Smooth muscle cell (in vitro differentiated cells): ENCODE data around the gene CCDC92B. TPM values are rescaled to one million over a fixed set of nuclear protein-coding genes. Genes with fewer than 3 reads are reported as not detected.
A peak's percentile ranks its signal among the peaks of the same experiment; 100 is the strongest.

Experiments used
- DNase-seq: peaks from one replicate; lab custom pipeline; 2025; ENCODE audit not compliant: unreplicated experiment; lab: John Stamatoyannopoulos, UW
- H2AFZ ChIP-seq: fragments of 200-600 bp; sonication (generic); 2 replicates; pipeline ENCODE4 v1.6.0; 2016; ENCODE audit warnings: antibody characterized with exemption, low read depth, mild to moderate bottlenecking
- H3F3A ChIP-seq: fragments of 200-600 bp; sonication (generic); 2 replicates; pipeline ENCODE4 v1.6.0; 2017; ENCODE audit warnings: antibody characterized with exemption, low read depth
- H3K27ac ChIP-seq: fragments of 200-600 bp; sonication (generic); 2 replicates; pipeline ENCODE4 v1.5.1; 2016; ENCODE audit warnings: low read depth, mild to moderate bottlenecking
- H3K27me3 ChIP-seq: fragments of 200-600 bp; sonication (generic); 2 replicates; pipeline ENCODE4 v1.6.1; 2016; ENCODE audit warnings: low read depth, mild to moderate bottlenecking
- H3K36me3 ChIP-seq: fragments of 200-600 bp; sonication (generic); 2 replicates; pipeline ENCODE4 v1.5.1; 2016; ENCODE audit warnings: low read depth
- H3K4me1 ChIP-seq: fragments of 200-600 bp; sonication (generic); 2 replicates; pipeline ENCODE4 v1.5.1; 2016; ENCODE audit warnings: low read depth
- H3K4me2 ChIP-seq: fragments of 200-600 bp; sonication (generic); 2 replicates; pipeline ENCODE4 v1.6.0; 2016; ENCODE audit warnings: mild to moderate bottlenecking
- H3K4me3 ChIP-seq: fragments of 200-600 bp; sonication (generic); 2 replicates; pipeline ENCODE4 v1.5.1; 2016; ENCODE audit warnings: mild to moderate bottlenecking
- H3K79me2 ChIP-seq: fragments of 200-600 bp; sonication (generic); 2 replicates; pipeline ENCODE4 v1.6.0; 2016; ENCODE audit warnings: low read depth, mild to moderate bottlenecking
- H3K9ac ChIP-seq: fragments of 200-600 bp; sonication (generic); 2 replicates; pipeline ENCODE4 v1.6.0; 2016; ENCODE audit warnings: low read depth
- H3K9me3 ChIP-seq: fragments of 200-600 bp; sonication (generic); replicated peaks from 2 replicates; pipeline ENCODE4 v1.5.1; 2016; ENCODE audit warnings: low read depth
- H4K20me1 ChIP-seq: fragments of 200-600 bp; sonication (generic); 2 replicates; pipeline ENCODE4 v1.6.0; 2016; ENCODE audit warnings: low read depth
- WGBS: methylation state at CpG from one replicate; pipeline ENCODE4 v1.1.7; 2016; ENCODE audit warnings: low lambda C conversion rate; 5-methylcytosine and 5-hydroxymethylcytosine counted together
- polyA plus RNA-seq: library from polyadenylated mRNA; unstranded; fragments of >200 nt; fragmentation: Nextera tagmentation; extraction: Ambion mirVana; gene quantifications from 2 replicates; pipeline ENCODE4 v1.2.1, GENCODE V29; 2016
- total RNA-seq: library from RNA; depleted of rRNA; stranded (reverse); fragments of >200 nt; gene quantifications from 2 replicates; pipeline ENCODE4 v1.2.3, GENCODE V29; 2014
- TF ChIP-seq, protein P1 (sequence below): fragments of 200-600 bp; sonication (generic); IDR thresholded peaks from 2 replicates; pipeline ENCODE4 v1.5.1; 2017; ENCODE audit warnings: borderline replicate concordance, mild to moderate bottlenecking, antibody characterized with exemption; ENCODE audit not compliant: insufficient read depth, poor library complexity, severe bottlenecking

The CCDC92B gene
- total and polyA plus RNA-seq, 2 experiments from 2014 or later = not detected

DNA sequence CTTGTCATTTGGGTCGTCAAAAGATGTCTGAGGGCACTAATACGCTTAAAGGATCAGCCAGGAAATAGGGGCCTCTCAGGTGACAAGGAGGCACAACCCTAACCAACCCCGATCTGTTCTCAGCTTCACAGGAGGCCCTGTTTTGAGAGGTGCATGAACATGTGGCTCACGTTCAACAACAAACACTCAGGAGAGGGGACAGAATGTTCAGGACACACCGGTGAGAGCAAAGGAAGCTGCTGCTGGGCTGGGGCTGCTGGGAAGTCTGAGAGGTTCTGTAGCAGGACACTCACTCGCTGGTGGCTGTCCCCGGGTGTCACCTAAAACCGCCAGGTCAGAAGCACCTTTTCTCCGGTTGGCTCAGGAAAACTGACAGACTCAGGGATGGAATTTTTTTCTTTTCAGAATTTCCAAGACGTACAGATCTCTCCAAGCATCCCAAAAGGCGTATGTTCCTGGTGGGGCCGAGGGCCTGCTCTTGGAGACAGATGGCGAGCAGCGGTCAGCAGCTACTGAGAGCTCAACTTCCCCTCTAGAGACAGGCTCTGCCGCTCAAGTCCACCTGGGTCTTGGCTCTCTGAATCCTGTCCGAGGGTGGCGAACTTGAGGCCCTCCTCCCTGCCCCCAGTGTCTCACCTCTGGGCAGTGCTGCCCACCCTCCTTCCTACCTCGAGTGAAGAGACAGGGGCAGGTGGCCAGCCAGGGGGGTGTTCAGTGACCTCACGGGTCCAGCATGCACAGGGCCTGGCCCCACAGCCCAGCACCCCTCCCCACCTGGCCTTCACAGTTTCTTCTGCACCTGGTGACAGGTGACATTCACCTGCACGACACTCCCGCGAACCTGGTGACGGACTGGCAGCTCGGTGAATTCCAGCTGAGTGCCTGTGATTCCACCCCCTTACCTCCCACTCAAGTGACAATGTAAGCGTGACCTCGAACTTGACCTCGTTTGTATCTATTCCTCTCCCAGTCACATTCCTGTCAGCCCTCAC lies 60.8 kb downstream of the CCDC92B start:
- no peak overlapping the region for H2AFZ ChIP-seq
- H3K9ac ChIP-seq = no peak overlapping the region
- no peak overlapping the region for H3K4me3 ChIP-seq
- no peaks in the 10 kb centered on the region for H3K27me3 ChIP-seq
- no peaks in the 10 kb centered on the region for H3K79me2 ChIP-seq
- 86% methylated on average over 27 of the region's 27 CpGs for WGBS
- H3K9me3 ChIP-seq = no peaks in the 10 kb centered on the region
- H3F3A ChIP-seq = peaks cover 30% of the 10 kb centered on the region
- TF ChIP-seq, protein P1, sequence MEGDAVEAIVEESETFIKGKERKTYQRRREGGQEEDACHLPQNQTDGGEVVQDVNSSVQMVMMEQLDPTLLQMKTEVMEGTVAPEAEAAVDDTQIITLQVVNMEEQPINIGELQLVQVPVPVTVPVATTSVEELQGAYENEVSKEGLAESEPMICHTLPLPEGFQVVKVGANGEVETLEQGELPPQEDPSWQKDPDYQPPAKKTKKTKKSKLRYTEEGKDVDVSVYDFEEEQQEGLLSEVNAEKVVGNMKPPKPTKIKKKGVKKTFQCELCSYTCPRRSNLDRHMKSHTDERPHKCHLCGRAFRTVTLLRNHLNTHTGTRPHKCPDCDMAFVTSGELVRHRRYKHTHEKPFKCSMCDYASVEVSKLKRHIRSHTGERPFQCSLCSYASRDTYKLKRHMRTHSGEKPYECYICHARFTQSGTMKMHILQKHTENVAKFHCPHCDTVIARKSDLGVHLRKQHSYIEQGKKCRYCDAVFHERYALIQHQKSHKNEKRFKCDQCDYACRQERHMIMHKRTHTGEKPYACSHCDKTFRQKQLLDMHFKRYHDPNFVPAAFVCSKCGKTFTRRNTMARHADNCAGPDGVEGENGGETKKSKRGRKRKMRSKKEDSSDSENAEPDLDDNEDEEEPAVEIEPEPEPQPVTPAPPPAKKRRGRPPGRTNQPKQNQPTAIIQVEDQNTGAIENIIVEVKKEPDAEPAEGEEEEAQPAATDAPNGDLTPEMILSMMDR = no peak
- H4K20me1 ChIP-seq = peaks cover 27% of the 10 kb centered on the region
- H3K4me1 ChIP-seq = no peaks in the 10 kb centered on the region
- H3K36me3 ChIP-seq = no peaks in the 10 kb centered on the region
- no peak for DNase-seq
- H3K4me2 ChIP-seq = no peak overlapping the region
- no peak overlapping the region for H3K27ac ChIP-seq

DNA sequence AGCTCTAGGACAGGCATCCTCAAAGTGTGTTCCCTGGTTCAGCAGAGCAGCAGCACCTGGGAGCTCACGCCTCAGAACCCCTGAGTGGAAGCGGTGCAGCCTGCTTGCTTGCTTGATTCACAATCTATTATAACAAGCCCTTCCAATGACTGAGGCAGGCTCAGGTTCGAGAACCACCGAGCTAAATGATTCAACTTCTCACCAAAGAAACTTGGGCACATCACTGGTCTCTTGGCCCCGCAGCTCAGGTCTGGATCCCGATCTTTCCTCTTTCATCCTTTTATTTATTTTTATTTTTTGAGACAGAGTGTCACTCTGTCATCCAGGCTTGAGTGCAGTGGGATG lies 62.4 kb downstream of the CCDC92B start:
- no peaks in the 10 kb centered on the region for H3K27me3 ChIP-seq
- no peak overlapping the region for H3K4me3 ChIP-seq
- peaks cover 41% of the 10 kb centered on the region for H4K20me1 ChIP-seq
- no peaks in the 10 kb centered on the region for H3K9me3 ChIP-seq
- H3K4me1 ChIP-seq = no peaks in the 10 kb centered on the region
- H3K27ac ChIP-seq = peak overlapping the region; percentile 20
- peaks cover 43% of the 10 kb centered on the region for H3F3A ChIP-seq
- H3K36me3 ChIP-seq = peaks cover 13% of the 10 kb centered on the region
- H3K4me2 ChIP-seq = no peak overlapping the region
- H3K9ac ChIP-seq = no peak overlapping the region
- H2AFZ ChIP-seq = no peak overlapping the region
- H3K79me2 ChIP-seq = no peaks in the 10 kb centered on the region
- no peak for DNase-seq
- TF ChIP-seq, protein P1 = no peak
- WGBS = 97% methylated on average over 6 of the region's 6 CpGs

DNA sequence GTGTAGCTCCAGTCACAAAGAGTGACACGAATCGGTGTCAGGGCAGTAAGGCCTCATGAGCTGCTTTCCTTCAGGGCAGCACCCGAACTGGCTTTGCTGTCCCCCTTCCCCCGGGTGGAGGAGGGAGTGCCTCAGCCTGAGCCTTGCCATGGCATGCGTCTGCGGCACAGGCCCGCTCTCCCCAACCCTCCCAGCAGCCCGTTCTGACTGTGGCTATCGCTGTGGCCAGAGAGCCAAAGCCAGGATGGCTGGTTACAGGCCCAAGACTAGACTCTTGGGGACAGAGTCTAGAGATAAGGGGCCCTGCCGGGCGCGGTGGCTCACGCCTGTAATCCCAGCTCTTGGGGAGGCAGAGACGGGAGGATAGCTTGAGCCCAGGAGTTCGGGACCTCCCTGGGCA lies 63.8 kb downstream of the CCDC92B start:
- H3K79me2 ChIP-seq = no peaks in the 10 kb centered on the region
- no peak overlapping the region for H3K4me3 ChIP-seq
- H3K9ac ChIP-seq = no peak overlapping the region
- no peak overlapping the region for H2AFZ ChIP-seq
- H3F3A ChIP-seq = peaks cover 45% of the 10 kb centered on the region
- no peaks in the 10 kb centered on the region for H3K27me3 ChIP-seq
- no peaks in the 10 kb centered on the region for H3K4me1 ChIP-seq
- TF ChIP-seq, protein P1 = no peak
- H3K9me3 ChIP-seq = no peaks in the 10 kb centered on the region
- DNase-seq = no peak
- H3K4me2 ChIP-seq = no peak overlapping the region
- WGBS = 89% methylated on average over 15 of the region's 15 CpGs
- peak overlapping the region; percentile 43 for H3K27ac ChIP-seq
- H3K36me3 ChIP-seq = peaks cover 16% of the 10 kb centered on the region
- peaks cover 52% of the 10 kb centered on the region for H4K20me1 ChIP-seq
